GM13977 (cell line): Measurements from ENCODE around the gene APOL2.
"Not testable (repeated sequence)": the region's sequence is repeated elsewhere in the genome, so short reads cannot be mapped to it uniquely, and the experiment has no call there.

Experiments
- DNase-seq: peaks from one replicate; pipeline ENCODE4 v3.0.0; 2012; ENCODE audit warnings: low spot score
- in situ Hi-C: fragments of 300-500 bp; cut with MboI; formaldehyde crosslinking; loops from one replicate; pipeline ENCODE4 v1.12.0; 2022; ENCODE audit warnings: low sequenced_read_pairs, low pct_unique_long_range_greater_than_20kb, mixed read lengths, inconsistent platforms; ENCODE audit not compliant: unreplicated experiment
- TF ChIP-seq, protein P1 (sequence below): IDR thresholded peaks from 2 replicates; pipeline ENCODE4 v1.5.1; 2012; ENCODE audit warnings: mild to moderate bottlenecking, control low read depth; ENCODE audit not compliant: insufficient read depth; ENCODE audit errors: extremely low read depth, missing control alignments

APOL2 gene

DNA sequence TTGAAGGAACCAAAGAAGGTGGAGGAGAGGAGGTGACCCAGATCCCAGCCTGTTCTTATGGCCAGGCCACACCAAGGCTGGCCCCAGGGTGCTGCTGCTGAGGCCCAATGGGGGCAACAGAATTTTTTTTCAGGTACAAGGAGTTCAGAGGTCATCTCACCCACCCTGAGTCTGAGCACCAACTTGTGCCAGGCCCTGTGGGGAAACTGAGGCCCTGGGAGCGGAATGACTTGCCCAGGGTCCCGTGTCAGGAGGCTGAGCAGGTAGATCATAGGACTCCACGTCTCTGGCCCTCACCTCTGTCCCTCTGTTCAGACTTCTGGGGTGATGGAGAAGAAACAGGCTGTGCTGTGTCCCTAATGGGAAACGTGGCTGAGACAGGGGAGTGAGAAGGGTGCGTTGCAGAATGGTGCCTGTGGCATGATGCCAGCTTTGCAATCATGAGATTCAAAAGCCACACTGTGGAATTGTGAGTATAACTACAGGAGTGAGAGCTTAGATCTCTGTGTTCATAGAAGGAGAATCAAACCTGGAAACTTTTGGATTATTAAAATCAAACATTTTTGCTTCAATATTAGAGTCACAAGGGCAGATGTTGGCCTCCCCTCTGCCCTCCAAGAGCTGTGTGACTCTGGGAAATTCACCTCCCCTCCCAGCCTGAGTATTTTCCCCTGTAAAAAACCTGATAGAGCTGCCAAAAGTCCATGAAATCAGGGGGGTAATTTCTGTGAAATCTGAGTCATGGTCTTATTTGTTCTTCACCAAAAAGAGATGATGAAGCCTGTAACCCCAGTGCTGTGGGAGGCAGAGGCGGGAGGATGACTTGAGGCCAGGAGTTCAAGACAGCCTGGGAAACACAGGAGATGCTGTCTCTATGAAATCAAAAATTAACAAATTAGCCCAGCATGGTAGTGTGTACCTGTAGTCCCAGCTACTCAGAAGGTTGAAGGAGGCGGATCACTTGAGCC, 14.5 kb upstream of the APOL2 start:
- TF ChIP-seq, protein P1, sequence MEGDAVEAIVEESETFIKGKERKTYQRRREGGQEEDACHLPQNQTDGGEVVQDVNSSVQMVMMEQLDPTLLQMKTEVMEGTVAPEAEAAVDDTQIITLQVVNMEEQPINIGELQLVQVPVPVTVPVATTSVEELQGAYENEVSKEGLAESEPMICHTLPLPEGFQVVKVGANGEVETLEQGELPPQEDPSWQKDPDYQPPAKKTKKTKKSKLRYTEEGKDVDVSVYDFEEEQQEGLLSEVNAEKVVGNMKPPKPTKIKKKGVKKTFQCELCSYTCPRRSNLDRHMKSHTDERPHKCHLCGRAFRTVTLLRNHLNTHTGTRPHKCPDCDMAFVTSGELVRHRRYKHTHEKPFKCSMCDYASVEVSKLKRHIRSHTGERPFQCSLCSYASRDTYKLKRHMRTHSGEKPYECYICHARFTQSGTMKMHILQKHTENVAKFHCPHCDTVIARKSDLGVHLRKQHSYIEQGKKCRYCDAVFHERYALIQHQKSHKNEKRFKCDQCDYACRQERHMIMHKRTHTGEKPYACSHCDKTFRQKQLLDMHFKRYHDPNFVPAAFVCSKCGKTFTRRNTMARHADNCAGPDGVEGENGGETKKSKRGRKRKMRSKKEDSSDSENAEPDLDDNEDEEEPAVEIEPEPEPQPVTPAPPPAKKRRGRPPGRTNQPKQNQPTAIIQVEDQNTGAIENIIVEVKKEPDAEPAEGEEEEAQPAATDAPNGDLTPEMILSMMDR: no peak
- in situ Hi-C loops: no loop called here
- no peak for DNase-seq

DNA sequence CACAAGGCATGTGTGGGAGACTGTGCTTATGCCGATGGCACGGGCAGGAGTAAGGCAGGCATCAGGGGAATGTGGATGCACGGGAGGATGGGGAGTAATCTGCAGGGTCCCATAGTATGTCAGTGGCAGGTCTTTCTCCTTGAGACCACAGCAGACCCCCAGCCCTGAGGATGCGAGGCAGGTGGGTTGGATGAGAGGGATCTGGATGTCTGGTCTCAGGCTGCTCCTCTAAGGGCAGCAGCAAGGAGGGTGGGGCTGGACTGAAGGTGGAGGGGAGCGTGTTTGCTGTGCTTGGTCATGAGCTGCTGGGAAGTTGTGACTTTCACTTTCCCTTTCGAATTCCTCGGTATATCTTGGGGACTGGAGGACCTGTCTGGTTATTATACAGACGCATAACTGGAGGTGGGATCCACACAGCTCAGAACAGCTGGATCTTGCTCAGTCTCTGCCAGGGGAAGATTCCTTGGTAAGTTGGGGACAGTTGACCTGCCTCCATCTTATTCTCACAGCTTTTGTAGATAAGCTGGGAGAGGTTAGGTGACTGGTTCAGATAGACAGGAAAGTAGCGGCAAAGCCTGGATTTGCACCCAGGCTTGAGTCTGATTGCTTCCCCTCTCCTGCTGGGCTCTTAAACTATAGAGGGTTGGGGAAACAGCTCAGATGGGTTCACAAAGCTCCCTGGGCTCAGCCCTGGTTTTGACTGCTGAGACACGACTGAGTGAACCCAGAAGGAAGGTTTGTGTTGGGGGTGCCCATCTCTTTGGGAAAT, 13.6 kb upstream of the APOL2 start, which contains the start of gene APOL1:
Gene APOL1, plus strand, starts transcription at position 380 of the 769 bp plus-strand sequence. CDS start 1,823 bp downstream, outside the sequence.
- TF ChIP-seq, protein P1: no peak
- in situ Hi-C loops: no loop called here
- peak; percentile 56 for DNase-seq

DNA sequence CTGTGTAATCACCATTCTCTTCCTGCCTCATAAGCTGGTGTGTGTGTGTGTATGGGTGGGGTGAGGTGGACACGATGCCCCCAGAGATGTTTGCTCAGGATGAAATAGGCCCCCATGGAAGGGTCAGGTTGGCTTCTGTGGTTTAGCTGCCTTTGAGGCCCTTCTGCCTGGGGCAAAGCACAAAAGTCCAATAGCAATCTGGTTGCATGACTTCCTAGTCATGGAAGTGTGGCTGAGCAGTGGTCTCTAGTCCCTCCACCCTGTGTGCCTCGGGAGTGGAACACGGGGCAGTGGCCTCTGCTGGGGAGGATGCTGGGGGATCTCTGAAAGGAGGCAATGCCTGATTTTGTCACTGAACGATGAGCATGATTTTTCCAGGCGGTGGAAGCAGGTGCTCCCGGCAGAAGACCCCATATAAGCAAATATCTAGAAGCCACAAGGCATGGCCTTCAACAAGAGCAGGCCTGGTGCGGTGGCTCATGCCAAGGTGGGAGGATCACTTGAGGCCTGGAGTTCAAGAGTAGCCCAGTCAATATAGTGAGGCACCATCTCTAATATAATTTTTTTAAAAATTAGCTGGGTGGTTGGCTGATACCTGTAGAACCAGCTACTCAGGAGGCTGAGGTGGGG, 12.8 kb upstream of the APOL2 start:
- DNase-seq, in situ Hi-C loops: not testable (repeated sequence)

DNA sequence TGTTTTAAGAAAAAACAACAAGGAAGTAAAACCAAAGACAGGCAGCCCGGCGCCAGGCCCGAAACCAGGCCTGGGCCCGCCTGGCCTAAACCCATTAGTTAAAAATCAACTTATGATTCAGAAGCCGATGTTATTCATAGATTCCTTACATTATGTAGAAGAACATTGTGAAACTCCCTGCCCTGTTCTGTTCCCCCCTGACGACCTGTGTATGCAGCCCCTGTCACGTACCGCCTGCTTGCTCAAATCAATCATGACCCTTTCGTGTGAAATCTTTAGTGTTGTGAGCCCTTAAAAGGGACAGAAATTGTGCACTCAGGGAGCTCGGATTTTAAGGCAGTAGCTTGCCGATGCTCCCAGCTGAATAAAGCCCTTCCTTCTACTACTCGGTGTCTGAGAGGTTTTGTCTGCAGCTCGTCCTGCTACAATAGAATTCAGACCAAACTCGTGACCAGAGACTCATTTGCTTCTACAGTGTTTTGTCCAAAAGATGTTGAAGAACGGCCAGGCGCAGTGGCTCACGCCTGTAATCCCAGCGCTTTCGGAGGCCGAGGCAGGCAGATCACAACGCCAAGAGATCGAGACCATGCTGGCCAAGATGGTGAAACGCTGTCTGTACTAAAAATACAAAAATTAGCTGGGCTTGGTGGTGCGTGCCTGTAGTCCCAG, 11.1 kb upstream of the APOL2 start:
- in situ Hi-C loops, DNase-seq: not testable (repeated sequence)

DNA sequence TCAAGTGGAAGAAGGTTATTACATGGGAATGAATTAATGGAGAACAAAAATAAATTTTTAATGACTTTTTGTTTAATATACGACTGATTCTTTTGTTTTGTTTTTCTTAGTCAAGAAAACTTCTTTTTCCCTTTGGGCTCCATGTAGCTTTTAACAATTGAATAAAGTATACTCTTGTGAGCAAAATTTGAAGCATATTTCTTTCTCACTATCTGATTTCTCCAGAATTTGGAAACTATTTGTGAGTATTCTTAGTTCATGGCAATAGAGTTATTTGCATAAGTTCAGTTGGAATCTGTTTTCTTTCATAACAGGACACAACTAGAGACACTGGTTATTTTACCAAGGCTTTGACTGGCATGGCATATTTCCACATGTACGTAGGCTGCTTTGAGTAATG, 9.8 kb upstream of the APOL2 start:
- DNase-seq: no peak
- TF ChIP-seq, protein P1: no peak
- in situ Hi-C loops: no loop called here

DNA sequence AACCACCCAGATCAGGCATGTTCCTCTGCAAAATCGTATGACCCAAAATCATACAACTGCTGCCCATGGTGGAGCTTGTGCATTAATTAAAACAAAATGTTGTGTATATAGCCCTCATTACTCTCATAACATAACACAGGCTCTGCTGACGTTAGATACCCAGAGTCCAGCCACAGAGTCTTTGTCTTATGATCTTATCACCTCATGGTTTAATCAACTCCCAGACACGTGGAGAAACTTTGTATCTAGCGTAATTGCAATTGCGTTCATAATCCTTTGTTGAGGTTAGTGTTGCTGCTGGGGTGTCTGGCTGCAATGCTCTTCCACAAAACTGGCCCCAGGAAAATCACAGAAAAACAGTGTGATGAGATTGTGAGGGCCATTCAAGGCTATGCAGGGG, 8.6 kb upstream of the APOL2 start:
- DNase-seq: no peak
- in situ Hi-C loops: no loop called here
- TF ChIP-seq, protein P1: no peak

DNA sequence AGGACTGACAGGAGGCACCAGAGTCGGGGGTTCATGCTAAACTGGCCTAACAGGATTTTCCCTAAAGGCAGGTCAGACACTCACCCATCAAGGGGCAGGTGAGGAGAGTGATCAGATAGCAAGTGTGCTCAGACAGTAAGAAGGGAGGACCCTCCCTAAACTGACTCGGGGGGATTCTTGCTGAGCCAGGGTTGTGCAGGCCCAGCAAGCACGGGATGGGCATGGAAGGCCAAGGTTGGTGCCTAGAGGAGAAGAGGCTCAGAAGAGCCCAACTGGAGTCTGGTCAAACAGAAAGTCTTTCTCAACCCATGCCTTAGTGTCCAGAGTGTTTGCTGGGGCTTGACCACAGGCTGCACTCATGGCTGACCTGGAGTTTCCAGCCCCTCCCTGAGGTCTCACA, 7.4 kb upstream of the APOL2 start:
- in situ Hi-C loops: no loop called here

More for the DNA sequence above, 7.4 kb upstream of the APOL2 start:
- no peak for DNase-seq
- TF ChIP-seq, protein P1: no peak
